Measurements from ENCODE around the gene MAL. TPM values are rescaled to one million over a fixed set of nuclear protein-coding genes. Genes with fewer than 3 reads are reported as not detected.

Gene MAL
- total and polyA plus RNA-seq, 2 of the 13 experiments (the other 11 are each of a cell fraction or from before 2014, with no cell fraction given): not detected

- no peak for TF ChIP-seq CEBPZ (IDR thresholded peaks at IDR 0.05; ENCODE audit: low read length)
- TF ChIP-seq ZBTB34 (CRISPR knock-in tag; IDR thresholded peaks at IDR 0.05): no peak
Measured at GRCh38 chr2:95034818-95035217, 9.3 kb downstream of the MAL start (continued).

DNA sequence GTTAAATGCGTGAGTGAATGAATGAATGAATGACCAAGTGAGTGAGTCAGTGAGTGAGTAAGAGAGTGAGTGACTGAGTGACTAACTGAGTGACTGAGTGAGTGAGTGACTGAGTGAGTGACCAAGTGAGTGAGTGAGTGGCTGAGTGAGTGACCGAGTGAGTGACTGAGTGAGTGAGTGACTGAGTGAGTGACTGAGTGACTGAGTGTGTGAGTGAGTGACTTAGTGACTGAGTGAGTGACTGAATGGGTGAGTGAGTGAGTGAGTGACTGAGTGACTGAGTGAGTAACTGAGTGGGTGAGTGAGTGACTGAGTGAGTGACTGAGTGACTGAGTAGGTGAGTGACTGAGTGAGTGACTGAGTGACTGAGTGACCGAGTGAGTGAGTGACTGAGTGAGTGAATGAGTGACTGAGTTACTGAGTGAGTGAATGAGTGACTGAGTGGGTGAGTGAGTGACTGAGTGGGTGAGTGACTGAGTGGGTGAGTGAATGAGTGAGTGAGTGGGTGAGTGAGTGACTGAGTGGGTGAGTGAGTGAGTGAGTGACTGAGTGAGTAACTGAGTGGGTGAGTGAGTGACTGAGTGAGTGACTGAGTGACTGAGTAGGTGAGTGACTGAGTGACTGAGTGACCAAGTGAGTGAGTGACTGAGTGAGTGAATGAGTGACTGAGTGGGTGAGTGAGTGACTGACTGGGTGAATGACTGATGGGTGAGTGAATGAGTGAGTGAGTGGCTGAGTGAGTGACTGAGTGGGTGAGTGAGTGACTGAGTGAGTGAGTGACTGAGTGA, 11.3 kb downstream of the MAL start:
- no peaks in the 10 kb centered on the region for H3K79me2 ChIP-seq (ENCODE audit: insufficient read depth, low read length)
- no peak overlapping the region for H2AFZ ChIP-seq (ENCODE audit: low read length)
- peak; percentile 39 for FAIRE-seq
- ChIA-PET POLR2A (no interaction called here), CTCF (ENCODE audit: low intra/inter-chr PET ratio, low total read pairs) (no interaction called here)
- H3K4me1 ChIP-seq (ENCODE audit: insufficient read depth, low read length): no peaks in the 10 kb centered on the region
- intact Hi-C loops (cut with micrococcal nuclease; ENCODE audit: unreplicated experiment): no loop called here
- DNase-seq (ENCODE audit: low spot score): no peak
- peaks cover 13% of the 10 kb centered on the region; the same call in 1 of the 2 replicates for H3K9me3 ChIP-seq (ENCODE audit: low read length)
- H3K27ac ChIP-seq (ENCODE audit: extremely low read length, insufficient read depth, low read length): no peak overlapping the region
- H3K36me3 ChIP-seq (replicated peaks in 1 of 2; ENCODE audit: control insufficient read depth in 1 of 2, insufficient read depth in 2 of 2, low read length in 2 of 2): no peaks in the 10 kb centered on the region
- no peak overlapping the region for H3K4me2 ChIP-seq (ENCODE audit: low read depth, low read length)
- in situ Hi-C loops (cut with HindIII; ENCODE audit: extremely low pct_ligation_motif_present, low pct_unique_long_range_greater_than_20kb): no loop called here
- TF ChIP-seq ZBTB34 (CRISPR knock-in tag; IDR thresholded peaks at IDR 0.05) (no peak), CREB1 (IDR thresholded peaks at IDR 0.05) (peak; percentile 53), CREB1 (CRISPR knock-in tag; IDR thresholded peaks at IDR 0.05) (no peak), ELF4 (CRISPR knock-in tag; IDR thresholded peaks at IDR 0.05; ENCODE audit: borderline replicate concordance) (no peak), KDM2A (CRISPR knock-in tag; IDR thresholded peaks at IDR 0.05; ENCODE audit: borderline replicate concordance, low read depth) (no peak), ZBTB38 (CRISPR knock-in tag; IDR thresholded peaks at IDR 0.05) (no peak), ASH2L (IDR thresholded peaks at IDR 0.05; ENCODE audit: insufficient read length, low read depth, low read length) (peak; percentile 50), ZNF30 (CRISPR knock-in tag; IDR thresholded peaks at IDR 0.05) (no peak), KDM5A (IDR thresholded peaks at IDR 0.05; ENCODE audit: borderline replicate concordance, low read length) (no peak), U2AF1 (optimal IDR thresholded peaks at IDR 0.05; ENCODE audit: low read depth, low read length) (no peak), KAT7 (CRISPR knock-in tag; IDR thresholded peaks at IDR 0.05; ENCODE audit: borderline replicate concordance) (no peak), TBX2 (CRISPR knock-in tag; IDR thresholded peaks at IDR 0.05; ENCODE audit: borderline replicate concordance) (no peak), HNF4A (CRISPR knock-in tag; IDR thresholded peaks at IDR 0.05) (no peak), FOXK2 (IDR thresholded peaks at IDR 0.05) (0 out of 2 replicates have a peak, but pooled peaks have one; percentile 2), ZNF432 (CRISPR knock-in tag; IDR thresholded peaks at IDR 0.05; ENCODE audit: borderline replicate concordance) (no peak)
- H3K27me3 ChIP-seq (ENCODE audit: control insufficient read depth in 1 of 2, insufficient read depth in 2 of 2, low read length in 2 of 2): peaks cover 4 to 60% of the 10 kb centered on the region in 2 experiments; a peak in 3 of 5 replicates
- WGBS (ENCODE audit: low lambda C conversion rate): 20% methylated on average over 3 of the region's 3 CpGs
- BruUV-seq (replicated peaks): no TSS peak
- no peak overlapping the region for H3K4me3 ChIP-seq (replicated peaks in 1 of 3; ENCODE audit: insufficient read depth in 1 of 3, low read depth in 2 of 3, low read length in 3 of 3)
- H3K9ac ChIP-seq (ENCODE audit: insufficient read depth, low read depth, low read length): no peak overlapping the region
- no peaks in the 10 kb centered on the region; the same call in 1 of the 2 replicates for H4K20me1 ChIP-seq (ENCODE audit: insufficient read depth, low read length)
- no peak for ATAC-seq

All from HepG2 (cell line).